HepG2 (cell line): ENCODE data around the gene ANKRD13D. TPM values are rescaled to one million over a fixed set of nuclear protein-coding genes. Genes with fewer than 3 reads are reported as not detected.

Experiments
- AGO1 ChIP-seq: fragments of 200-400 bp; formaldehyde crosslinking; IDR thresholded peaks from 2 replicates; pipeline ENCODE4 v1.6.1; 2017; ENCODE audit warnings: mild to moderate bottlenecking, low read depth, low read length, moderate library complexity; ENCODE audit not compliant: poor library complexity, severe bottlenecking
- FUBP1 ChIP-seq: sonication (generic); formaldehyde crosslinking; IDR thresholded peaks from 2 replicates; pipeline ENCODE4 v1.5.1; 2020; ENCODE audit warnings: missing genetic modification reagents, mild to moderate bottlenecking, borderline replicate concordance
- GABPA ChIP-seq, 2 experiments: IDR thresholded peaks; 2 replicates each; pipeline ENCODE4 v1.6.1; 2011 to 2016; ENCODE audit warnings: low read depth in 2 of 2, low read length in 1 of 2, missing biosample characterization in 1 of 2, missing genetic modification characterization in 1 of 2
- IKZF4 ChIP-seq: sonication (generic); formaldehyde crosslinking; IDR thresholded peaks from 2 replicates; pipeline ENCODE4 v1.5.1; 2020; ENCODE audit warnings: borderline replicate concordance, mild to moderate bottlenecking, low read depth, missing genetic modification reagents; ENCODE audit errors: not compliant biosample characterization
- MED1 ChIP-seq: sonication (generic); formaldehyde crosslinking; IDR thresholded peaks from 2 replicates; pipeline ENCODE4 v1.4.0; 2020; ENCODE audit warnings: missing genetic modification reagents
- NFYB ChIP-seq: sonication (generic); formaldehyde crosslinking; IDR thresholded peaks from 2 replicates; pipeline ENCODE4 v1.4.0; 2020; ENCODE audit warnings: missing genetic modification reagents
- NFYC ChIP-seq: IDR thresholded peaks from 2 replicates; pipeline ENCODE4 v1.6.1; 2016; ENCODE audit warnings: missing genetic modification reagents, missing compliant biosample characterization
- PAX8 ChIP-seq: sonication (generic); formaldehyde crosslinking; IDR thresholded peaks from 2 replicates; pipeline ENCODE4 v1.8.0; 2022; ENCODE audit warnings: mild to moderate bottlenecking, missing genetic modification reagents, borderline replicate concordance
- PHF21A ChIP-seq: sonication (generic); formaldehyde crosslinking; IDR thresholded peaks from 2 replicates; pipeline ENCODE4 v1.5.0; 2020; ENCODE audit warnings: mild to moderate bottlenecking, missing genetic modification reagents
- RFX3 ChIP-seq: IDR thresholded peaks from 2 replicates; pipeline ENCODE4 v1.6.1; 2016; ENCODE audit warnings: missing biosample characterization, missing genetic modification reagents
- SALL1 ChIP-seq: sonication (generic); formaldehyde crosslinking; IDR thresholded peaks from 2 replicates; pipeline ENCODE4 v1.8.0; 2022; ENCODE audit warnings: mild to moderate bottlenecking, missing genetic modification reagents
- YY1 ChIP-seq: IDR thresholded peaks from 2 replicates; pipeline ENCODE4 v1.6.1; 2011; ENCODE audit warnings: low read length, low read depth, moderate library complexity, mild to moderate bottlenecking; ENCODE audit not compliant: insufficient read depth, insufficient replicate concordance
- ZFP90 ChIP-seq: sonication (generic); formaldehyde crosslinking; IDR thresholded peaks from 2 replicates; pipeline ENCODE4 v1.8.0; 2022; ENCODE audit warnings: missing genetic modification reagents, mild to moderate bottlenecking, inconsistent platforms, borderline replicate concordance
- ZNF331 ChIP-seq: sonication (generic); formaldehyde crosslinking; IDR thresholded peaks from 2 replicates; pipeline ENCODE4 v1.4.0; 2020; ENCODE audit warnings: missing genetic modification reagents
- ZNF773 ChIP-seq: sonication (generic); formaldehyde crosslinking; IDR thresholded peaks from 2 replicates; pipeline ENCODE4 v1.4.0; 2020; ENCODE audit warnings: missing genetic modification reagents, borderline replicate concordance
- ZNF776 ChIP-seq: sonication (generic); formaldehyde crosslinking; IDR thresholded peaks from 2 replicates; pipeline ENCODE4 v1.4.0; 2020; ENCODE audit warnings: mild to moderate bottlenecking, missing genetic modification reagents
- ZNF816 ChIP-seq: sonication (generic); formaldehyde crosslinking; IDR thresholded peaks from 2 replicates; pipeline ENCODE4 v1.8.0; 2022; ENCODE audit warnings: missing genetic modification reagents, mild to moderate bottlenecking, borderline replicate concordance
- polyA plus RNA-seq, 8 experiments: library from polyadenylated mRNA; depleted of rRNA in 3 of 8; stranded (reverse) in 7 of 8; unstranded in 1 of 8; fragments of >200 nt; fragmentation: Illumina TruSeq in 4 of 8; extraction: Trizol in 4 of 8; gene quantifications; 2 replicates each; pipeline versions ENCODE4 v1.2.1 to v1.2.3, GENCODE V29; 2011 to 2016; ENCODE audit warnings: low read depth in 4 of 8, missing spikeins in 1 of 8, mixed read lengths in 1 of 8; ENCODE audit not compliant: insufficient read depth in 1 of 8
- total RNA-seq, 5 experiments: library from RNA; depleted of rRNA; stranded (reverse); fragments of >200 nt; fragmentation: Illumina TruSeq; extraction: Trizol; gene quantifications; 2 replicates each; pipeline ENCODE4 v1.2.3, GENCODE V29; 2016; ENCODE audit warnings: low read depth in 1 of 5
- TF ChIP-seq, protein P1 (sequence below): sonication (generic); formaldehyde crosslinking; conservative IDR thresholded peaks from 2 replicates; pipeline ENCODE4 v1.4.0; 2020; ENCODE audit warnings: missing genetic modification reagents
- TF ChIP-seq, protein P2 (sequence below): sonication (generic); formaldehyde crosslinking; IDR thresholded peaks from 2 replicates; pipeline ENCODE4 v1.8.0; 2022; ENCODE audit warnings: missing genetic modification reagents, low read depth, mild to moderate bottlenecking, borderline replicate concordance
- TF ChIP-seq, protein P3 (sequence below): sonication (generic); formaldehyde crosslinking; IDR thresholded peaks from 2 replicates; pipeline ENCODE4 v1.5.0; 2020; ENCODE audit warnings: mild to moderate bottlenecking, missing genetic modification reagents
- TF ChIP-seq, protein P4 (sequence below): sonication (generic); formaldehyde crosslinking; IDR thresholded peaks from 2 replicates; pipeline ENCODE4 v1.5.0; 2020; ENCODE audit warnings: missing genetic modification reagents

ANKRD13D gene
- total and polyA plus RNA-seq, 2 of the 13 experiments (the other 11 are each of a cell fraction or from before 2014, with no cell fraction given), result 18.6 to 27.3 TPM

DNA sequence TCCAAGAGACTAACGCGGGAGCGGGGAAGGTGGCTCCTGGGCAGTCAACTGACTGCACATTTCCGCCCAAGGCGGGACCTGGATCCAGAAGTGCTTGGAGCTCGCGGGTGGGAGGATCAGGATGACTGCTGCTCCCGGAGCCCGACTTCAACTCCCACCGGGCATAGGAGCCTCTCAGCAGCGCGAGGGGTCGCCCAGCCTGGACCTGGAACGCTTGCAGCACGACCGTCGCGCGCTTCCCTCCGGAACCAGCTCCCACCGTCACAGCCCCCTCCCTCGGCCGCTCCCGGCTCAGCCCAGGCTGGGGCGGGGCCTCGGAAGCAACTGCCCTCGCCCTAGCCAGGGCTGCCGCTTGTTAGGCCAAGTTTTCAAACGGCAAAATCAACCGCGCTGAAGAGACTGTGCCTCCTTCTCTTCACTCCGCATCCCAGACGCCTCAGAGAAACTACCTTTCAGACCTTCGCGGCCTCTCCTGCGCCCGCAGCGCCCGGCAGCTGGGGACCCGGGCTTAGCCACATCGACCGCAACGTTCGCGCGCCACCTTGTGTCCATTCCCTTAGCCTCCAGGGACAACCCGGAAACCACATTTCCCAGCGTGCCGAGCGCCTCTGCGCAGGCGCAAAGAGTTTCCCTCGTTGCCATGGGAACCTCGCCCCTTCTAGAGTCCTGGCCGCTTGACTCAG is 28.2 kb downstream of the ANKRD13D start (continued):
- TF ChIP-seq, protein P1, sequence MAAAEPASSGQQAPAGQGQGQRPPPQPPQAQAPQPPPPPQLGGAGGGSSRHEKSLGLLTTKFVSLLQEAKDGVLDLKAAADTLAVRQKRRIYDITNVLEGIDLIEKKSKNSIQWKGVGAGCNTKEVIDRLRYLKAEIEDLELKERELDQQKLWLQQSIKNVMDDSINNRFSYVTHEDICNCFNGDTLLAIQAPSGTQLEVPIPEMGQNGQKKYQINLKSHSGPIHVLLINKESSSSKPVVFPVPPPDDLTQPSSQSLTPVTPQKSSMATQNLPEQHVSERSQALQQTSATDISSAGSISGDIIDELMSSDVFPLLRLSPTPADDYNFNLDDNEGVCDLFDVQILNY, result 0 out of 2 replicates have a peak, but pooled peaks have one; percentile 26
- TF ChIP-seq FUBP1 (CRISPR knock-in tag) (no peak), ZFP90 (peak; percentile 15; the same call in 1 of the 2 replicates), ZNF816 (CRISPR knock-in tag) (no peak), ZNF776 (CRISPR knock-in tag) (peak; percentile 79; the same call in 1 of the 2 replicates), NFYC (CRISPR knock-in tag) (no peak), RFX3 (CRISPR knock-in tag) (peak; percentile 100), GABPA (IDR thresholded peaks at IDR 0.05; ENCODE audit: low read depth, low read length) (no peak; the same call in 1 of the 2 replicates), GABPA (CRISPR knock-in tag; IDR thresholded peaks at IDR 0.05; ENCODE audit: low read depth) (peak; percentile 80), SALL1 (CRISPR knock-in tag) (peak; percentile 41; the same call in 1 of the 2 replicates), ZNF331 (CRISPR knock-in tag) (peak; percentile 24), IKZF4 (CRISPR knock-in tag) (peak; percentile 61), NFYB (CRISPR knock-in tag) (peak; percentile 8; the same call in 1 of the 2 replicates), YY1 (peak; percentile 60), PHF21A (CRISPR knock-in tag) (peak; percentile 82; the same call in 1 of the 2 replicates), PAX8 (CRISPR knock-in tag) (no peak), ZNF773 (CRISPR knock-in tag) (peak; percentile 69; the same call in 1 of the 2 replicates), MED1 (CRISPR knock-in tag) (0 out of 2 replicates have a peak, but pooled peaks have one; percentile 34), AGO1 (peak; percentile 55)
- TF ChIP-seq, protein P2, sequence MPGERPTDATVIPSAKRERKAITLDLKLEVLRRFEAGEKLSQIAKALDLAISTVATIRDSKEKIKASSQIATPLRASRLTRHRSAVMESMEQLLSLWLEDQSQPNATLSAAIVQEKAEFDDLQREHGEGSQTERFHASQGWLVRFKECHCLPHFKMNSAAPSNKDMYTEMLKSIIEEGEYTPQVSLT (CRISPR knock-in tag), result no peak
- TF ChIP-seq, protein P3, sequence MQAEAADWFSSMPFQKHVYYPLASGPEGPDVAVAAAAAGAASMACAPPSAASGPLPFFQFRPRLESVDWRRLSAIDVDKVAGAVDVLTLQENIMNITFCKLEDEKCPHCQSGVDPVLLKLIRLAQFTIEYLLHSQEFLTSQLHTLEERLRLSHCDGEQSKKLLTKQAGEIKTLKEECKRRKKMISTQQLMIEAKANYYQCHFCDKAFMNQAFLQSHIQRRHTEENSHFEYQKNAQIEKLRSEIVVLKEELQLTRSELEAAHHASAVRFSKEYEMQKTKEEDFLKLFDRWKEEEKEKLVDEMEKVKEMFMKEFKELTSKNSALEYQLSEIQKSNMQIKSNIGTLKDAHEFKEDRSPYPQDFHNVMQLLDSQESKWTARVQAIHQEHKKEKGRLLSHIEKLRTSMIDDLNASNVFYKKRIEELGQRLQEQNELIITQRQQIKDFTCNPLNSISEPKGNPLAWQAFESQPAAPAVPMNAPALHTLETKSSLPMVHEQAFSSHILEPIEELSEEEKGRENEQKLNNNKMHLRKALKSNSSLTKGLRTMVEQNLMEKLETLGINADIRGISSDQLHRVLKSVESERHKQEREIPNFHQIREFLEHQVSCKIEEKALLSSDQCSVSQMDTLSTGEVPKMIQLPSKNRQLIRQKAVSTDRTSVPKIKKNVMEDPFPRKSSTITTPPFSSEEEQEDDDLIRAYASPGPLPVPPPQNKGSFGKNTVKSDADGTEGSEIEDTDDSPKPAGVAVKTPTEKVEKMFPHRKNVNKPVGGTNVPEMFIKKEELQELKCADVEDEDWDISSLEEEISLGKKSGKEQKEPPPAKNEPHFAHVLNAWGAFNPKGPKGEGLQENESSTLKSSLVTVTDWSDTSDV, result 0 out of 2 replicates have a peak, but pooled peaks have one; percentile 27
- TF ChIP-seq, protein P4, sequence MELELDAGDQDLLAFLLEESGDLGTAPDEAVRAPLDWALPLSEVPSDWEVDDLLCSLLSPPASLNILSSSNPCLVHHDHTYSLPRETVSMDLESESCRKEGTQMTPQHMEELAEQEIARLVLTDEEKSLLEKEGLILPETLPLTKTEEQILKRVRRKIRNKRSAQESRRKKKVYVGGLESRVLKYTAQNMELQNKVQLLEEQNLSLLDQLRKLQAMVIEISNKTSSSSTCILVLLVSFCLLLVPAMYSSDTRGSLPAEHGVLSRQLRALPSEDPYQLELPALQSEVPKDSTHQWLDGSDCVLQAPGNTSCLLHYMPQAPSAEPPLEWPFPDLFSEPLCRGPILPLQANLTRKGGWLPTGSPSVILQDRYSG (CRISPR knock-in tag), result no peak
